SK-N-SH (cell line): ENCODE measurements around the gene TRIM72. TPM values are rescaled to one million over a fixed set of nuclear protein-coding genes. Genes with fewer than 3 reads are reported as not detected.
"Not testable (repeated sequence)": the region's sequence is repeated elsewhere in the genome, so short reads cannot be mapped to it uniquely, and the experiment has no call there.

Source experiments
- CTCF ChIA-PET: fragments of 300-600, 350-600 bp; formaldehyde crosslinking; extraction: SDS; loops from one replicate; lab custom pipeline; 2021; lab: Yijun Ruan, JAX
- POLR2A ChIA-PET: fragments of 350-600 bp; sonication (Branson Sonifier 250); formaldehyde crosslinking; extraction: SDS; loops from one replicate; lab custom pipeline; 2020; ENCODE audit warnings: antibody characterized with exemption, inconsistent platforms; lab: Yijun Ruan, JAX
- DNase-seq: peaks from one replicate; pipeline ENCODE4 v3.0.0; 2012
- H2AFZ ChIP-seq: fragments of 200-600 bp; sonication (generic); 2 replicates; pipeline ENCODE4 v1.8.1; 2016; ENCODE audit warnings: antibody characterized with exemption, mild to moderate bottlenecking, low read depth
- H3F3A ChIP-seq: fragments of 200-600 bp; sonication (generic); replicated peaks from 2 replicates; pipeline ENCODE3; 2016; ENCODE audit warnings: antibody characterized with exemption, mild to moderate bottlenecking; ENCODE audit not compliant: insufficient read depth
- H3K27ac ChIP-seq, 2 experiments: fragments of 200-500 bp in 1 of 2; fragments of 200-600 bp in 1 of 2; sonication (Bioruptor generic) in 1 of 2; sonication (generic), shearing (Covaris generic) in 1 of 2; 2 replicates each; pipeline versions ENCODE4 v1.5.1 to v1.6.1; 2014 to 2016; ENCODE audit warnings: low read depth in 2 of 2, inconsistent platforms in 1 of 2, low read length in 1 of 2, mild to moderate bottlenecking in 1 of 2, mixed read lengths in 1 of 2
- H3K27me3 ChIP-seq: fragments of 200-600 bp; sonication (generic), shearing (Covaris generic); 2 replicates; pipeline ENCODE4 v1.6.1; 2016; ENCODE audit warnings: mixed run types; ENCODE audit not compliant: insufficient read depth
- H3K36me3 ChIP-seq, 2 experiments: fragments of 200-500 bp in 1 of 2; fragments of 200-600 bp in 1 of 2; sonication (Bioruptor generic) in 1 of 2; sonication (generic) in 1 of 2; replicated peaks in 1 of 2; 2 replicates each; pipeline versions ENCODE3 to v1.5.1; 2014 to 2016; ENCODE audit warnings: low read length in 1 of 2, mild to moderate bottlenecking in 1 of 2; ENCODE audit not compliant: insufficient read depth in 2 of 2, control insufficient read depth in 1 of 2
- H3K4me1 ChIP-seq, 2 experiments: fragments of 200-500 bp in 1 of 2; fragments of 200-600 bp in 1 of 2; sonication (Bioruptor generic) in 1 of 2; sonication (generic), shearing (Covaris generic) in 1 of 2; 2 replicates each; pipeline versions ENCODE4 v1.5.1 to v1.6.1; 2014 to 2016; ENCODE audit warnings: low read depth in 1 of 2, low read length in 1 of 2, mixed run types in 1 of 2; ENCODE audit not compliant: insufficient read depth in 2 of 2, control insufficient read depth in 1 of 2
- H3K4me2 ChIP-seq: fragments of 200-600 bp; sonication (generic), shearing (Covaris generic); 2 replicates; pipeline ENCODE4 v1.6.1; 2017; ENCODE audit warnings: mixed run types
- H3K4me3 ChIP-seq, 2 experiments: fragments of 200-500 bp in 1 of 2; fragments of 200-600 bp in 1 of 2; sonication (Bioruptor generic) in 1 of 2; sonication (generic), shearing (Covaris generic) in 1 of 2; 2 replicates each; pipeline versions ENCODE4 v1.5.1 to v1.8.1; 2014 to 2016; ENCODE audit warnings: low read depth in 2 of 2, inconsistent platforms in 1 of 2, low read length in 1 of 2, mild to moderate bottlenecking in 1 of 2, mixed read lengths in 1 of 2, moderate library complexity in 1 of 2
- H3K79me2 ChIP-seq: fragments of 200-600 bp; sonication (generic); 2 replicates; pipeline ENCODE4 v1.8.1; 2017; ENCODE audit warnings: mild to moderate bottlenecking; ENCODE audit not compliant: insufficient read depth
- H3K9ac ChIP-seq: fragments of 200-600 bp; sonication (generic); 2 replicates; pipeline ENCODE4 v1.6.1; 2017; ENCODE audit warnings: mixed run types
- H3K9me2 ChIP-seq: fragments of 200-600 bp; sonication (generic); 2 replicates; pipeline ENCODE4 v1.6.1; 2017; ENCODE audit warnings: mixed run types
- H3K9me3 ChIP-seq: fragments of 200-600 bp; sonication (generic); 2 replicates; pipeline ENCODE4 v1.6.1; 2017; ENCODE audit warnings: mixed run types, mild to moderate bottlenecking, moderate library complexity
- H4K20me1 ChIP-seq: fragments of 200-600 bp; sonication (generic); 2 replicates; pipeline ENCODE4 v1.6.1; 2017; ENCODE audit warnings: mild to moderate bottlenecking, mixed run types; ENCODE audit not compliant: insufficient read depth
- CHD2 ChIP-seq: fragments of 150-350 bp; IDR thresholded peaks from 2 replicates; pipeline ENCODE4 v1.6.1; 2018; ENCODE audit warnings: low read length; ENCODE audit not compliant: partially characterized antibody
- EP300 ChIP-seq, 2 experiments: IDR thresholded peaks; 2 replicates each; pipeline versions ENCODE4 v1.4.0 to v1.6.1; 2012; ENCODE audit warnings: borderline replicate concordance in 1 of 2, low read depth in 1 of 2, low read length in 1 of 2
- FOXJ3 ChIP-seq: sonication (generic); formaldehyde crosslinking; IDR thresholded peaks from 2 replicates; pipeline ENCODE4 v1.5.1; 2020; ENCODE audit warnings: mild to moderate bottlenecking, missing genetic modification reagents
- RAD21 ChIP-seq: IDR thresholded peaks from 2 replicates; pipeline ENCODE4 v1.6.1; 2012; ENCODE audit warnings: mild to moderate bottlenecking, low read length
- TCF12 ChIP-seq: IDR thresholded peaks from 2 replicates; pipeline ENCODE4 v1.4.0; 2012
- USF2 ChIP-seq: fragments of 150-350 bp; IDR thresholded peaks from 2 replicates; pipeline ENCODE4 v1.6.1; 2017; ENCODE audit warnings: antibody characterized with exemption, low read length, low read depth, borderline replicate concordance
- YY1 ChIP-seq: IDR thresholded peaks from 2 replicates; pipeline ENCODE4 v1.4.0; 2012; ENCODE audit warnings: low read depth, mild to moderate bottlenecking
- WGBS: methylation state at CpG from one replicate; pipeline ENCODE4 v1.1.6; 2017; ENCODE audit warnings: low lambda C conversion rate; 5-methylcytosine and 5-hydroxymethylcytosine counted together
- polyA plus RNA-seq, 3 experiments: library from polyadenylated mRNA; depleted of rRNA; stranded (reverse); fragments of >200 nt; gene quantifications; 2 replicates each; pipeline ENCODE4 v1.2.3, GENCODE V29; 2012
- TF ChIP-seq, protein P1 (sequence below): IDR thresholded peaks from 2 replicates; pipeline ENCODE4; 2012

TRIM72 gene
- polyA plus RNA-seq, 1 of the 3 experiments (the other 2 are of a cell fraction) = under 0.01 TPM

DNA sequence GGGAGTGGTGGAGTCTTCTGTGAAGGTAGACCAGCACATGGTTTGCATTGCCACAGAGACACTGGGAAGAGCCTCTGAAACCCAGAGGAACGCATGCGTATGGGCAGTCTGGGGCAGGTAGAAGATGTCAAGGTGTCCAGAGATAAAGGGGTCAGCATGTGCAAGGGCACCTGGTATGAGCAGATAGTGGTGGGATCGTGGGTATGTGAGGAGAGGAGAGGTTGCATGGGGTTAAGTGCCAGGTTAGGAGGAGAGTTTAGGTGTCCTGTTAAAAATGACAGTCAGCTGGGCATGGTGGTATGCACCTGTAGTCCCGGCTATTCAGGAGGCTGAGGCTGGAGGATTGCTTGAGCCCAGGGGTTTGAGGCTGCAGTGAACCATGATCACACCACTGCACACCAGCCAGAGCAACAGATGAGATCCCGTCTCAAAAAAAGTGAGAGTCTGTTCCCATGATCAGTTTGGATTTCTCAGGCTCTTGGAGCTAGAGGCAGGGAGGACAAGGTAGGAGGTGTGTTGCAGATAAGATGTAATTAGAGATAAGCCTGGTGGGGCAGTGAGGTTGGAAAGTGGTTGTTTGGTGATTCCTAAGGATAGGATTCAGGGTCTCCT, 14.4 kb upstream of the TRIM72 start:
- peaks cover 8% of the 10 kb centered on the region; the same call in 1 of the 2 replicates for H3K79me2 ChIP-seq
- peaks cover 60% of the 10 kb centered on the region for H4K20me1 ChIP-seq
- H3K9me2 ChIP-seq = no peaks in the 10 kb centered on the region
- no peak overlapping the region for H3K9ac ChIP-seq
- WGBS = 99% methylated on average over 5 of the region's 5 CpGs
- peaks cover 56% of the 10 kb centered on the region for H3F3A ChIP-seq
- ChIA-PET POLR2A (interaction anchor here (1.3 to 2.1 kb wide), 3 partner anchors 16 to 19 kb away, joined by 4 to 9 read pairs (median 5); partner anchors contain the start of gene FUS), CTCF (no interaction called here)
- no peak overlapping the region for H3K27ac ChIP-seq
- no peaks in the 10 kb centered on the region for H3K27me3 ChIP-seq
- H3K9me3 ChIP-seq = no peaks in the 10 kb centered on the region
- no peaks in the 10 kb centered on the region for H3K4me1 ChIP-seq
- DNase-seq = no peak
- TF ChIP-seq FOXJ3 (CRISPR knock-in tag) = no peak
- TF ChIP-seq USF2 = no peak
- TF ChIP-seq YY1 = no peak
- TF ChIP-seq EP300 (IDR thresholded peaks at IDR 0.05; ENCODE audit: borderline replicate concordance in 1 of 2, low read depth in 1 of 2, low read length in 1 of 2) = no peak
- no peak for TF ChIP-seq CHD2
- no peak for TF ChIP-seq RAD21
- TF ChIP-seq, protein P1, sequence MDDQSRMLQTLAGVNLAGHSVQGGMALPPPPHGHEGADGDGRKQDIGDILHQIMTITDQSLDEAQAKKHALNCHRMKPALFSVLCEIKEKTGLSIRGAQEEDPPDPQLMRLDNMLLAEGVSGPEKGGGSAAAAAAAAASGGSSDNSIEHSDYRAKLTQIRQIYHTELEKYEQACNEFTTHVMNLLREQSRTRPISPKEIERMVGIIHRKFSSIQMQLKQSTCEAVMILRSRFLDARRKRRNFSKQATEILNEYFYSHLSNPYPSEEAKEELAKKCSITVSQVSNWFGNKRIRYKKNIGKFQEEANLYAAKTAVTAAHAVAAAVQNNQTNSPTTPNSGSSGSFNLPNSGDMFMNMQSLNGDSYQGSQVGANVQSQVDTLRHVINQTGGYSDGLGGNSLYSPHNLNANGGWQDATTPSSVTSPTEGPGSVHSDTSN = no peak
- no peak for TF ChIP-seq TCF12
- H2AFZ ChIP-seq = no peak overlapping the region
- no peak overlapping the region for H3K4me3 ChIP-seq
- H3K36me3 ChIP-seq = peaks cover 19 to 20% of the 10 kb centered on the region in 2 experiments
- no peak overlapping the region for H3K4me2 ChIP-seq

DNA sequence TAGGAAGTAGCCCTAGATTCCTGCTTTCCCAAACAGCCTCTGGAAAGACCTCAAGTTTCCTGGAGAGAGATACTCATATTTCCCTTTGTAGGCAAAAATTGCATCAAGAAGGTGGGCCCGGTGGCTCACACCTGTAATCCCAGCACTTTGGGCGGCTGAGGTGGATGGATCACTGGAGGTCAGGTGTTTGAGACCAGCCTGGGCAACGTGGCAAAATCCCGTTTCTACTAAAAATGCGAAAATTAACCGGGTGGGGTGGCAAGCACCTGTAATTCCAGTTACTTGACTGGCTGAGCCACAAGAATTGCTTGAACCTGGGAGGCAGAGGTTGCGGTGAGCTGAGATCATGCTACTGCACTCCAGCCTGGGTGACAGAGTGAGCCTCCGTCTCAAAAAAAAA, 13.8 kb upstream of the TRIM72 start:
- H3K9me3 ChIP-seq, H3K27me3 ChIP-seq, H3K9me2 ChIP-seq, DNase-seq, H3K79me2 ChIP-seq, H3K4me2 ChIP-seq, H3K4me1 ChIP-seq, H3K27ac ChIP-seq, H2AFZ ChIP-seq, H3K4me3 ChIP-seq, CTCF ChIA-PET, H3K9ac ChIP-seq: not testable (repeated sequence)
- Histone ChIP-seq H3F3A (peaks cover 54% of the 10 kb centered on the region), H4K20me1 (peaks cover 54% of the 10 kb centered on the region), H3K36me3 (peaks cover 14 to 15% of the 10 kb centered on the region in 2 experiments)
- POLR2A ChIA-PET = interaction anchor here (1.5 to 1.7 kb wide), 2 partner anchors 11 to 17 kb away, joined by 4 to 5 read pairs; no protein-coding TSS in a partner anchor
- WGBS = 96% methylated on average over 8 of the region's 8 CpGs
